ENCODE data around the gene ANKRD35. TPM values are rescaled to one million over a fixed set of nuclear protein-coding genes. Genes with fewer than 3 reads are reported as not detected.

The ANKRD35 gene
- total RNA-seq, 1 donor from 2014 or later: 0.16 TPM

GRCh38 chr1:145901312-145902021 is 15.8 kb upstream of the ANKRD35 start:
- H4K20me1 ChIP-seq (ENCODE audit: insufficient read depth, low read length): no peaks in the 10 kb centered on the region
- H3K9me3 Mint-ChIP-seq (ENCODE audit: unreplicated experiment): no peaks in the 10 kb centered on the region
- FAIRE-seq: no peak
- no peaks in the 10 kb centered on the region for H3K9me3 ChIP-seq (ENCODE audit: insufficient read depth, low read depth, low read length)
- H3K4me1 ChIP-seq (ENCODE audit: insufficient read depth, low read length): no peaks in the 10 kb centered on the region
- H3K4me3 ChIP-seq (ENCODE audit: insufficient read depth, low read depth, low read length): no peak overlapping the region
- no peak for TF ChIP-seq CTCF (IDR thresholded peaks at IDR 0.05; ENCODE audit: insufficient read depth, low read depth, low read length)
- TF ChIP-seq EZH2 (IDR thresholded peaks at IDR 0.05; ENCODE audit: insufficient read depth, low read length): no peak
- no peak overlapping the region for H2AFZ ChIP-seq (ENCODE audit: low read depth, low read length)
- peak overlapping the region; percentile 45 for H3K4me3 Mint-ChIP-seq (ENCODE audit: unreplicated experiment)
- no peak overlapping the region for H3K4me2 ChIP-seq (ENCODE audit: low read length)
- no peak for DNase-seq (ENCODE audit: low read depth)
- no peaks in the 10 kb centered on the region for H3K36me3 ChIP-seq (ENCODE audit: insufficient read depth, low read length)
- peaks cover 7% of the 10 kb centered on the region for H3K4me1 Mint-ChIP-seq (ENCODE audit: low read depth, unreplicated experiment)
- H3K27ac Mint-ChIP-seq (ENCODE audit: unreplicated experiment): no peak overlapping the region
- peaks cover 11% of the 10 kb centered on the region for H3K36me3 Mint-ChIP-seq (ENCODE audit: low read depth, unreplicated experiment)
- H3K27me3 ChIP-seq (ENCODE audit: insufficient read depth, low read length): no peaks in the 10 kb centered on the region
- no peak overlapping the region for H3K27ac ChIP-seq (ENCODE audit: low read depth, low read length)
- H3K9ac ChIP-seq (ENCODE audit: low read length): no peak overlapping the region
- H3K27me3 Mint-ChIP-seq (ENCODE audit: low read depth, unreplicated experiment): peaks cover 8% of the 10 kb centered on the region
- H3K79me2 ChIP-seq (ENCODE audit: insufficient read depth, low read length): no peaks in the 10 kb centered on the region

DNA sequence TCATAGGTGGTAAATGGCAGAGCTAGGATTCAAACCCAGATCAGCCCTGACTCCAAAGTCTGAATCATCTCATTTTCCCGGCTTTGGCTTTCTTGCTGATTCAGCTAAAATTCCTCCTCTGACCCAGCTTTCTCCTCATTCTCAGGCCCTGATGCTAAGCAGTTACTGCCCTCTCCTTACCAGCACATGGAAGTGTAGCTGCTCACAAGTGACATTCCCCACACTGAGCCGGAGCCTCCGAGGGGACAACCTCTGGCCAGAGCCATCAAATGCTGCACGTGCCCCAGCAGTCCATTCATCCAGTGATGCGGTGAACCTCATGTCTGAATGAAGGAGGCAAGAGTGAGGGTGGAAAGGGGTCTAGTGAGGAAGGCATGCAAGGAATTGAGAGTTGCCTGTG is 13.1 kb upstream of the ANKRD35 start:
- Mint-ChIP-seq H3K27me3 (ENCODE audit: low read depth, unreplicated experiment) (peaks cover 15% of the 10 kb centered on the region), H3K4me1 (ENCODE audit: low read depth, unreplicated experiment) (peaks cover 7% of the 10 kb centered on the region), H3K36me3 (ENCODE audit: low read depth, unreplicated experiment) (peaks cover 9% of the 10 kb centered on the region), H3K4me3 (ENCODE audit: unreplicated experiment) (no peak overlapping the region), H3K27ac (ENCODE audit: unreplicated experiment) (peak overlapping the region; percentile 4), H3K9me3 (ENCODE audit: unreplicated experiment) (no peaks in the 10 kb centered on the region)
- Histone ChIP-seq H4K20me1 (ENCODE audit: insufficient read depth, low read length) (no peaks in the 10 kb centered on the region), H2AFZ (ENCODE audit: low read depth, low read length) (no peak overlapping the region), H3K36me3 (ENCODE audit: insufficient read depth, low read length) (no peaks in the 10 kb centered on the region), H3K4me3 (ENCODE audit: insufficient read depth, low read depth, low read length) (no peak overlapping the region), H3K4me1 (ENCODE audit: insufficient read depth, low read length) (no peaks in the 10 kb centered on the region), H3K4me2 (ENCODE audit: low read length) (no peak overlapping the region), H3K79me2 (ENCODE audit: insufficient read depth, low read length) (no peaks in the 10 kb centered on the region), H3K27ac (ENCODE audit: low read depth, low read length) (no peak overlapping the region), H3K9ac (ENCODE audit: low read length) (no peak overlapping the region), H3K27me3 (ENCODE audit: insufficient read depth, low read length) (no peaks in the 10 kb centered on the region), H3K9me3 (ENCODE audit: insufficient read depth, low read depth, low read length) (no peaks in the 10 kb centered on the region)
- FAIRE-seq: no peak
- DNase-seq (ENCODE audit: low read depth): no peak
- TF ChIP-seq CTCF (IDR thresholded peaks at IDR 0.05; ENCODE audit: insufficient read depth, low read depth, low read length): no peak

GRCh38 chr1:145897969-145898368 is 12.3 kb upstream of the ANKRD35 start:
- Histone ChIP-seq H3K27ac (ENCODE audit: low read depth, low read length) (no peak overlapping the region), H3K4me3 (ENCODE audit: insufficient read depth, low read depth, low read length) (no peak overlapping the region), H3K4me2 (ENCODE audit: low read length) (no peak overlapping the region), H3K4me1 (ENCODE audit: insufficient read depth, low read length) (peaks cover 3% of the 10 kb centered on the region), H3K36me3 (ENCODE audit: insufficient read depth, low read length) (no peaks in the 10 kb centered on the region), H3K9ac (ENCODE audit: low read length) (no peak overlapping the region), H3K9me3 (ENCODE audit: insufficient read depth, low read depth, low read length) (no peaks in the 10 kb centered on the region), H3K27me3 (ENCODE audit: insufficient read depth, low read length) (no peaks in the 10 kb centered on the region), H2AFZ (ENCODE audit: low read depth, low read length) (no peak overlapping the region), H4K20me1 (ENCODE audit: insufficient read depth, low read length) (no peaks in the 10 kb centered on the region), H3K79me2 (ENCODE audit: insufficient read depth, low read length) (no peaks in the 10 kb centered on the region)
- FAIRE-seq (no peak), DNase-seq (ENCODE audit: low read depth) (no peak)
- H3K36me3 Mint-ChIP-seq (ENCODE audit: low read depth, unreplicated experiment): peaks cover 9% of the 10 kb centered on the region
- TF ChIP-seq CTCF (IDR thresholded peaks at IDR 0.05; ENCODE audit: insufficient read depth, low read depth, low read length) (no peak), EZH2 (IDR thresholded peaks at IDR 0.05; ENCODE audit: insufficient read depth, low read length) (no peak)
- H3K27me3 Mint-ChIP-seq (ENCODE audit: low read depth, unreplicated experiment): peaks cover 15% of the 10 kb centered on the region
- H3K27ac Mint-ChIP-seq (ENCODE audit: unreplicated experiment): no peak overlapping the region
- H3K9me3 Mint-ChIP-seq (ENCODE audit: unreplicated experiment): no peaks in the 10 kb centered on the region
- peaks cover 7% of the 10 kb centered on the region for H3K4me1 Mint-ChIP-seq (ENCODE audit: low read depth, unreplicated experiment)
- H3K4me3 Mint-ChIP-seq (ENCODE audit: unreplicated experiment): no peak overlapping the region
